HG03159 (cell line): ENCODE data around the gene IFIT2.
"Not testable (repeated sequence)": the region's sequence is repeated elsewhere in the genome, so short reads cannot be mapped to it uniquely, and the experiment has no call there.

Experiments used
- ATAC-seq: cut with Tn5 transposase; IDR thresholded peaks from one replicate; pipeline ENCODE4 v1.9.1; 2021; ENCODE audit warnings: mild to moderate bottlenecking, moderate library complexity; ENCODE audit not compliant: unreplicated experiment

Gene IFIT2

GRCh38 chr10:89301721-89302445, at the start of gene IFIT2:
Gene IFIT2 (plus strand): TSS chr10:89302046. CDS start chr10:89302124, 78 bp downstream.
- ATAC-seq: peak; percentile 73

GRCh38 chr10:89252225-89252585, 49.6 kb upstream of the IFIT2 start:
- no peak for ATAC-seq

GRCh38 chr10:89255091-89255579, 46.7 kb upstream of the IFIT2 start:
- ATAC-seq: not testable (repeated sequence)

GRCh38 chr10:89255793-89256192, 46.1 kb upstream of the IFIT2 start:
- ATAC-seq: no peak

GRCh38 chr10:89256340-89256739, 45.5 kb upstream of the IFIT2 start:
- no peak for ATAC-seq

- no peak for ATAC-seq
Observed at GRCh38 chr10:89256962-89257361, 44.9 kb upstream of the IFIT2 start.

GRCh38 chr10:89257581-89257980, 44.3 kb upstream of the IFIT2 start:
- no peak for ATAC-seq

GRCh38 chr10:89258881-89259280, 43.0 kb upstream of the IFIT2 start:
- ATAC-seq: no peak

GRCh38 chr10:89262086-89263051, 39.5 kb upstream of the IFIT2 start:
- ATAC-seq: no peak

GRCh38 chr10:89263091-89263490, 38.8 kb upstream of the IFIT2 start:
- no peak for ATAC-seq

GRCh38 chr10:89263531-89263930, 38.3 kb upstream of the IFIT2 start:
- no peak for ATAC-seq

GRCh38 chr10:89266721-89267453, 35.0 kb upstream of the IFIT2 start:
- no peak for ATAC-seq

- ATAC-seq: no peak
Observed at GRCh38 chr10:89269433-89270152, 32.3 kb upstream of the IFIT2 start.

GRCh38 chr10:89270153-89270483, 31.7 kb upstream of the IFIT2 start:
- no peak for ATAC-seq

GRCh38 chr10:89271532-89271931, 30.3 kb upstream of the IFIT2 start:
- no peak for ATAC-seq

GRCh38 chr10:89273680-89274079, 28.2 kb upstream of the IFIT2 start:
- ATAC-seq: no peak

GRCh38 chr10:89274928-89275327, 26.9 kb upstream of the IFIT2 start:
- no peak for ATAC-seq

GRCh38 chr10:89275383-89275782, 26.5 kb upstream of the IFIT2 start:
- no peak for ATAC-seq

- no peak for ATAC-seq
Observed at GRCh38 chr10:89278034-89278535, 23.8 kb upstream of the IFIT2 start.

- no peak for ATAC-seq
Observed at GRCh38 chr10:89278900-89279392, 22.9 kb upstream of the IFIT2 start.
